ENCODE results near the gene KLF15. TPM values are rescaled to one million over a fixed set of nuclear protein-coding genes. Genes with fewer than 3 reads are reported as not detected.

The KLF15 gene
- polyA plus RNA-seq, 1 donor (not counting 4 experiments of a cell fraction or from before 2014, with no cell fraction given), result 0.03 TPM

DNA sequence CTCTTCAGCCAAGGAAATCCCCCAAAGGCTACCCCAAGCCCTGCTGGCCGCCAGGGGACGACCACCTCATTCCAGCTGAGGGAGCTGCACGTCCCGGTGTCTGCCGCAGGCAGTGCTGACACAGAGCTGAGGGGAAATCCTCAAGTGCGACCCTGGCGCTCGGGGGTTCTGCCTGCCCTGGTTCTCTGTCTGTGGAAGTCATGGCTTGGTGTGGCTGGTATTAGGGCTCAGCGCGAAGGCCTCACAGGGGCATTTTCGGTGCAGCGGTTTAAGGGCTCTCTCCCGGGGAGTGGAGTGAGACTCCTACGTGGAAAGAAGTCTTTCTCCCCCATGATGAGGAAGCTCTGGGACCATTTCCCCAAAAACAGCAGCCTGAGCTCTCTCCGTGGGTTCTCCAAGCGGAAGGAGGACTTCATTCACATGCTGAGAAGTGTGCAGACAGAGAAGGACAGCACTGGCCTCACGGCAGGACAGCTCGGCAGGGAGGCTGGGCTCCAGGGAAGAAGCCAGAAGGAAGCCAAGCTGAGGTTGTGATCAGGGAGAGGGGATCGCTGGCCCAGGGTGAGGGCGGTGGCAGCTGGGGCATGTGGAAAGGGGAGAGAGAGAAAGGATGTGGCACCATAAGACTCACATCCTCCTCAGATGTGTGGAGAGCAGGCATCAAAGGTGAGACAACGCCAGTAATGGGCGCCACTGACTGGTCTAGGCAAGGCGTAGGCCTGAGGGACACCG is 48.6 kb downstream of the KLF15 start:
- dilution Hi-C loops (cut with MboI; ENCODE audit: extremely low pct_ligation_motif_present, low sequenced_read_pairs), result no loop called here
- Histone ChIP-seq H2AFZ (ENCODE audit: control insufficient read depth, low read length) (no peak overlapping the region), H3K4me1 (ENCODE audit: control insufficient read depth, extremely low read depth, insufficient read depth, low read length) (peaks cover 13% of the 10 kb centered on the region), H3K9me1 (ENCODE audit: control insufficient read depth, extremely low read depth, insufficient read depth, low read length) (no peaks in the 10 kb centered on the region), H3K4me2 (ENCODE audit: control insufficient read depth, extremely low read depth, insufficient read depth, low read depth, low read length) (no peak overlapping the region), H3K27ac (ENCODE audit: control insufficient read depth, insufficient read depth, low read length) (no peak overlapping the region), H3K36me3 (ENCODE audit: control insufficient read depth in 2 of 2, extremely low read depth in 1 of 2, insufficient read depth in 2 of 2, low read length in 2 of 2) (no peaks in the 10 kb centered on the region), H3K4me3 (ENCODE audit: control insufficient read depth in 2 of 3, extremely low read depth in 1 of 3, insufficient read depth in 2 of 3, low read depth in 1 of 3, low read length in 3 of 3) (no peak overlapping the region), H3K79me2 (ENCODE audit: control insufficient read depth, insufficient read depth, low read length) (no peaks in the 10 kb centered on the region), H3K9ac (ENCODE audit: control insufficient read depth, extremely low read depth, insufficient read depth, low read length) (no peak overlapping the region), H4K20me1 (ENCODE audit: control insufficient read depth, extremely low read depth, insufficient read depth, low read length) (no peaks in the 10 kb centered on the region), H3K9me3 (ENCODE audit: control insufficient read depth, low read depth, low read length) (no peaks in the 10 kb centered on the region), H3K27me3 (ENCODE audit: control insufficient read depth, extremely low read depth, insufficient read depth, low read length) (no peaks in the 10 kb centered on the region)
- DNase-seq (ENCODE audit: low read depth, low spot score) (no peak), FAIRE-seq (no peak)
- TF ChIP-seq EZH2 (IDR thresholded peaks at IDR 0.05; ENCODE audit: low read length), result no peak
- no peak for TF ChIP-seq CTCF (optimal IDR thresholded peaks at IDR 0.05 in 1 of 3, IDR thresholded peaks at IDR 0.05 in 1 of 3, conservative IDR thresholded peaks at IDR 0.05 in 1 of 3; ENCODE audit: extremely low read depth in 1 of 3, insufficient read depth in 2 of 3, low read length in 3 of 3)

GRCh38 chr3:126307591-126308393 is 49.4 kb downstream of the KLF15 start:
- H3K27ac ChIP-seq (ENCODE audit: control insufficient read depth, insufficient read depth, low read length), result no peak overlapping the region
- no peaks in the 10 kb centered on the region for H3K9me3 ChIP-seq (ENCODE audit: control insufficient read depth, low read depth, low read length)
- dilution Hi-C loops (cut with MboI; ENCODE audit: extremely low pct_ligation_motif_present, low sequenced_read_pairs), result no loop called here
- H4K20me1 ChIP-seq (ENCODE audit: control insufficient read depth, extremely low read depth, insufficient read depth, low read length), result no peaks in the 10 kb centered on the region
- no peaks in the 10 kb centered on the region for H3K27me3 ChIP-seq (ENCODE audit: control insufficient read depth, extremely low read depth, insufficient read depth, low read length)
- no peak overlapping the region for H2AFZ ChIP-seq (ENCODE audit: control insufficient read depth, low read length)
- DNase-seq (ENCODE audit: low read depth, low spot score), result no peak
- no peak overlapping the region for H3K4me3 ChIP-seq (ENCODE audit: control insufficient read depth in 2 of 3, extremely low read depth in 1 of 3, insufficient read depth in 2 of 3, low read depth in 1 of 3, low read length in 3 of 3)
- H3K4me2 ChIP-seq (ENCODE audit: control insufficient read depth, extremely low read depth, insufficient read depth, low read depth, low read length), result no peak overlapping the region
- H3K36me3 ChIP-seq (ENCODE audit: control insufficient read depth in 2 of 2, extremely low read depth in 1 of 2, insufficient read depth in 2 of 2, low read length in 2 of 2), result no peaks in the 10 kb centered on the region
- H3K9ac ChIP-seq (ENCODE audit: control insufficient read depth, extremely low read depth, insufficient read depth, low read length), result no peak overlapping the region
- no peak for FAIRE-seq
- no peaks in the 10 kb centered on the region for H3K9me1 ChIP-seq (ENCODE audit: control insufficient read depth, extremely low read depth, insufficient read depth, low read length)
- peaks cover 13% of the 10 kb centered on the region for H3K4me1 ChIP-seq (ENCODE audit: control insufficient read depth, extremely low read depth, insufficient read depth, low read length)
- no peaks in the 10 kb centered on the region for H3K79me2 ChIP-seq (ENCODE audit: control insufficient read depth, insufficient read depth, low read length)
- TF ChIP-seq EZH2 (IDR thresholded peaks at IDR 0.05; ENCODE audit: low read length) (no peak), CTCF (optimal IDR thresholded peaks at IDR 0.05 in 1 of 3, IDR thresholded peaks at IDR 0.05 in 1 of 3, conservative IDR thresholded peaks at IDR 0.05 in 1 of 3; ENCODE audit: extremely low read depth in 1 of 3, insufficient read depth in 2 of 3, low read length in 3 of 3) (no peak)
